Stimulated activated naive CD4-positive, alpha-beta T cell (primary cell): ENCODE measurements around the gene RNF144B.

Source experiments
- DNase-seq, 6 experiments: peaks; one replicate each; lab custom pipeline; 2025; lab: John Stamatoyannopoulos, UW

RNF144B gene

DNA sequence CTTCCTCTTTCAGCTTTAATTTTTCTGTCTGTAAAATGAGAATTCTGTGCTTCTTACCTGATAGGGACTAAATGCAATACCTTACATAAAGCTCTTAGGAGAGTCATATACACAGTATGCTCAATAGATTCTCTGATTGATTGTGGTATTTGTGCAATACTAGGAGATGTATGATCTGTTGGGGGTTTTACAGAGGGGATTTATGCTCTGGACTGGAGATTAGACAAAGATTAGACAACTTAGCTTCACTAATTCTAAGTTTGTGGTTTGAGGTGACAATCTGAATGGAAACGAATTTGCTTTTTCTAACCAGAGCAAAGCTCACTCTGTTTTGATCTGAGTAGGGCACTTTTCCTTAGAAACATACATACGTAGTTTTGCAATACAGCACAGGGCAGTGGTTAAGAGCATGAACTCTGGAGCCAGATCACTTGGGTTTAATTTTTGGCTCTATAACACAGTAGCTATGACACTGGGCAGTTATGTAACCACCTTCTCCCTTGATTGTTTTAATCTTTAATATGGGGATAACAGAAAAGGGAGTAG lies 126.2 kb downstream of the RNF144B start:
- DNase-seq: no peak

DNA sequence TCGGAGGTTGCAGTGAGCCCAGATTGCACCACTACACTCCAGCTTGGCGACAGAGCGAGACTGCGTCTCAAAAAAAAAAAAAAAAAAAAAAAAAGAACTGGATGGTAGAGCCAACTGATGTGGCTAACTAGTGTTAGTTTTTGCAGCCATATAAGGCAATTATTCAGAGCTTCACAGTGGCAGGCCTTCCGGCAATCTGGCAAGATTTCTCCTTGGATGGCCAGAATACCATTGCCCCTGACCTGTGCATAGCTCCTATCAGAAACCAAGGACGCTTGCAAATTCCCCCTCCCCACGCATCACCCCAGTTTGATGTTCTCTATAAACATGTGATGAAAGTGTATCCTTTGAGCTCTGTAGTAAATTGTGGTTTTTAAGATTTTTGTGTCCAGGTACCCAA lies 127.0 kb downstream of the RNF144B start:
- no peak for DNase-seq

DNA sequence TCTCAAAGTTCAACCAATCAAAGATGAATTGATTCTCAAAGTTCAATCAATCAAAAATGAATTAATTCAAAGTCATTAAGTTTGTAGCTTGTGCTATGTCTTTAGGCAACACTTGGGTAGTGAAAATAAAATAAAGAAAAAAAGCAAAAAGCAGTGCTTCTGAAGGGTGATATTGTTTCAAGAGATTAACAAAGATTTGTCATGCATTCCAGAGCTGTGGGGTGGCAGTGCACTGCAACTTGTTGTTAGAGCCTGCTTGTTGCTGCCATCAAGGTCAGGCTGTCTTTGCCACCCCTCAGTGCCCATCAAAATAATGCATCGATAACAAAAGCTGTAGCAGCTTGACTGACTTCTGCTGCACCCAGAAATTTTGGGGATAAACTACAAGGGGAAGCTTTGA lies 128.6 kb downstream of the RNF144B start:
- DNase-seq: no peak
